HCT116 (cell line): ENCODE data around the gene C2. TPM values are rescaled to one million over a fixed set of nuclear protein-coding genes. Genes with fewer than 3 reads are reported as not detected.

Experiments used
- CBX3 ChIP-seq: IDR thresholded peaks from 2 replicates; pipeline ENCODE4 v1.6.1; 2012; ENCODE audit warnings: low read depth
- CEBPB ChIP-seq: IDR thresholded peaks from 2 replicates; pipeline ENCODE4 v1.6.1; 2012; ENCODE audit warnings: low read depth
- EGR1 ChIP-seq: IDR thresholded peaks from 2 replicates; pipeline ENCODE4 v1.6.1; 2012; ENCODE audit warnings: low read depth
- EZH2 ChIP-seq: fragments of 200-600 bp; sonication (generic); IDR thresholded peaks from 2 replicates; pipeline ENCODE4 v1.6.1; 2017; ENCODE audit warnings: antibody characterized with exemption, mixed run types
- MAX ChIP-seq: IDR thresholded peaks from 2 replicates; pipeline ENCODE4 v1.6.1; 2012
- POLR2A ChIP-seq: IDR thresholded peaks from 2 replicates; pipeline ENCODE4 v1.7.0; 2011; ENCODE audit warnings: borderline replicate concordance; ENCODE audit not compliant: insufficient read depth, insufficient read length; ENCODE audit errors: extremely low read depth
- POLR2AphosphoS5 ChIP-seq: IDR thresholded peaks from 2 replicates; pipeline ENCODE4 v1.6.1; 2011; ENCODE audit warnings: mild to moderate bottlenecking, low read depth, low read length, moderate library complexity
- RAD21 ChIP-seq: IDR thresholded peaks from 2 replicates; pipeline ENCODE4 v1.6.1; 2012; ENCODE audit warnings: low read depth, mild to moderate bottlenecking
- REST ChIP-seq: IDR thresholded peaks from 2 replicates; pipeline ENCODE4 v1.6.1; 2012; ENCODE audit warnings: low read depth
- SIN3A ChIP-seq: IDR thresholded peaks from 2 replicates; pipeline ENCODE4 v1.6.1; 2012; ENCODE audit warnings: low read depth
- SP1 ChIP-seq: IDR thresholded peaks from 2 replicates; pipeline ENCODE4 v1.6.1; 2012; ENCODE audit warnings: low read depth
- SRF ChIP-seq: IDR thresholded peaks from 2 replicates; pipeline ENCODE4 v1.6.1; 2012; ENCODE audit warnings: low read depth
- ZBTB33 ChIP-seq: IDR thresholded peaks from 2 replicates; pipeline ENCODE4 v1.6.1; 2011; ENCODE audit warnings: mild to moderate bottlenecking, low read length, moderate library complexity; ENCODE audit not compliant: insufficient replicate concordance; ENCODE audit errors: extremely low read depth
- ZNF274 ChIP-seq: fragments of 200-500 bp; sonication (Bioruptor generic); IDR thresholded peaks from 2 replicates; pipeline ENCODE4 v1.6.1; 2014; ENCODE audit warnings: mild to moderate bottlenecking, low read depth, low read length, inconsistent platforms
- total RNA-seq: library from RNA; stranded (reverse); gene quantifications from one replicate; pipeline ENCODE4 v1.2.1, GENCODE V29; 2021; ENCODE audit not compliant: unreplicated experiment

Gene C2
- total RNA-seq, 1 experiment from 2014 or later = 3.1 TPM

GRCh38 chr6:31897612-31898382, 29.7 kb upstream of the C2 start, which contains the start of gene EHMT2 (continued):
- TF ChIP-seq ZBTB33 (no peak), RAD21 (no peak), ZNF274 (no peak), REST (no peak), SP1 (peak; percentile 69), POLR2A (peak; percentile 49), EZH2 (no peak), CBX3 (no peak), MAX (peak; percentile 84), SRF (no peak), EGR1 (no peak), CEBPB (no peak), SIN3A (no peak; the same call in 1 of the 2 replicates), POLR2AphosphoS5 (peak; percentile 69)
